Peyer's patch (tissue), 4 donors: Measurements from ENCODE around the gene CPXM1. TPM values are rescaled to one million over a fixed set of nuclear protein-coding genes. Genes with fewer than 3 reads are reported as not detected.

Source experiments
- DNase-seq, 3 donors: peaks; one replicate each; pipeline ENCODE4 v3.0.0-alpha.2; 2017 to 2019
- H3K27ac ChIP-seq, 4 donors: fragments of 200-600 bp; sonication (generic); one replicate each; pipeline ENCODE4 v1.5.1; 2016 to 2019
- H3K27me3 ChIP-seq, 2 donors: fragments of 200-600 bp; sonication (generic); one replicate each; pipeline ENCODE4 v1.5.1; 2019
- H3K36me3 ChIP-seq, 3 donors: fragments of 200-600 bp; sonication (generic); one replicate each; pipeline ENCODE4 v1.5.1; 2016 to 2019
- H3K4me1 ChIP-seq, 4 donors: fragments of 200-600 bp; sonication (generic); one replicate each; pipeline ENCODE4 v1.5.1; 2016 to 2019
- H3K4me3 ChIP-seq, 4 donors: fragments of 200-600 bp; sonication (generic); 1 replicate in 3 of 4; 2 replicates in 1 of 4; pipeline ENCODE4 v1.5.1; 2016 to 2019; ENCODE audit warnings: mild to moderate bottlenecking in 1 of 4
- H3K9me3 ChIP-seq, 4 donors: fragments of 200-600 bp; sonication (generic); one replicate each; pipeline ENCODE4 v1.5.1; 2016 to 2019; ENCODE audit warnings: mild to moderate bottlenecking in 1 of 4
- CTCF ChIP-seq, 6 experiments: fragments of 450-650 bp in 4 of 6; fragments of 200-600 bp in 2 of 6; sonication (generic) in 1 of 6; IDR thresholded peaks; one replicate each; pipeline ENCODE4 v1.5.1; 2017 to 2019; ENCODE audit warnings: antibody characterized with exemption in 6 of 6, mild to moderate bottlenecking in 3 of 6, moderate library complexity in 1 of 6
- POLR2A ChIP-seq, 2 donors: fragments of 450-650 bp; IDR thresholded peaks; one replicate each; pipeline ENCODE4 v1.5.1; 2017; ENCODE audit warnings: antibody characterized with exemption in 2 of 2, mild to moderate bottlenecking in 2 of 2, moderate library complexity in 2 of 2
- total RNA-seq, 4 donors: library from RNA; depleted of rRNA; stranded (reverse); fragments of >200 nt; gene quantifications; one replicate each; pipeline ENCODE4 v1.1.0, GENCODE V29; 2016

CPXM1 gene
- total RNA-seq, 4 donors from 2014 or later = 1.1 to 2.5 (median 1.2) TPM; not detected in 1

GRCh38 chr20:2820084-2820895 is 19.9 kb upstream of the CPXM1 start:
- no peak for DNase-seq
- Histone ChIP-seq H3K27ac (no peak overlapping the region), H3K4me3 (no peak overlapping the region), H3K27me3 (peaks cover 0 to 13% of the 10 kb centered on the region in 2 donors), H3K4me1 (no peaks in the 10 kb centered on the region), H3K36me3 (no peaks in the 10 kb centered on the region), H3K9me3 (no peaks in the 10 kb centered on the region)
- TF ChIP-seq CTCF (IDR thresholded peaks at IDR 0.05) = no peak
- no peak for TF ChIP-seq POLR2A (IDR thresholded peaks at IDR 0.05)

GRCh38 chr20:2817891-2818595 is 17.6 kb upstream of the CPXM1 start:
- Histone ChIP-seq H3K4me3 (no peak overlapping the region), H3K27ac (no peak overlapping the region), H3K36me3 (no peaks in the 10 kb centered on the region), H3K4me1 (no peaks in the 10 kb centered on the region), H3K27me3 (peaks cover 0 to 13% of the 10 kb centered on the region in 2 donors), H3K9me3 (no peaks in the 10 kb centered on the region)
- peak in 1 of 3 donors; percentile 44 for DNase-seq
- TF ChIP-seq CTCF (IDR thresholded peaks at IDR 0.05) = no peak
- no peak for TF ChIP-seq POLR2A (IDR thresholded peaks at IDR 0.05)

GRCh38 chr20:2817341-2817726 is 16.9 kb upstream of the CPXM1 start:
- Histone ChIP-seq H3K27me3 (peaks cover 0 to 13% of the 10 kb centered on the region in 2 donors), H3K9me3 (no peaks in the 10 kb centered on the region), H3K36me3 (no peaks in the 10 kb centered on the region), H3K4me3 (no peak overlapping the region), H3K4me1 (no peaks in the 10 kb centered on the region), H3K27ac (no peak overlapping the region)
- no peak for TF ChIP-seq CTCF (IDR thresholded peaks at IDR 0.05)
- TF ChIP-seq POLR2A (IDR thresholded peaks at IDR 0.05) = no peak
- no peak for DNase-seq

GRCh38 chr20:2816583-2817340 is 16.3 kb upstream of the CPXM1 start:
- H3K27ac ChIP-seq = no peak overlapping the region
- DNase-seq = peak in 1 of 3 donors; percentile 44

More at GRCh38 chr20:2816583-2817340, 16.3 kb upstream of the CPXM1 start:
- no peak for TF ChIP-seq CTCF (IDR thresholded peaks at IDR 0.05)
- TF ChIP-seq POLR2A (IDR thresholded peaks at IDR 0.05) = no peak
- Histone ChIP-seq H3K9me3 (no peaks in the 10 kb centered on the region), H3K27me3 (peaks cover 0 to 13% of the 10 kb centered on the region in 2 donors), H3K4me3 (no peak overlapping the region), H3K4me1 (no peaks in the 10 kb centered on the region), H3K36me3 (no peaks in the 10 kb centered on the region)
